GM12878 (cell line): Measurements from ENCODE around the gene TXNRD1. TPM values are rescaled to one million over a fixed set of nuclear protein-coding genes. Genes with fewer than 3 reads are reported as not detected.

ENCODE experiments used
- ASH2L ChIP-seq: fragments of 300-600, 200-600 bp; sonication (generic); IDR thresholded peaks from 2 replicates; pipeline ENCODE4 v1.6.1; 2017; ENCODE audit warnings: low read depth, mild to moderate bottlenecking, borderline replicate concordance
- E2F8 ChIP-seq: fragments of 450-650 bp; IDR thresholded peaks from 2 replicates; pipeline ENCODE4 v1.6.1; 2018; ENCODE audit warnings: mild to moderate bottlenecking, low read depth, moderate library complexity; ENCODE audit not compliant: partially characterized antibody
- MEF2A ChIP-seq: IDR thresholded peaks from 2 replicates; pipeline ENCODE4 v1.6.1; 2011; ENCODE audit warnings: low read depth, mild to moderate bottlenecking, low read length, moderate library complexity; ENCODE audit not compliant: insufficient read depth
- MXI1 ChIP-seq: fragments of 150-350 bp; IDR thresholded peaks from 2 replicates; pipeline ENCODE4 v1.6.1; 2011; ENCODE audit warnings: low read depth, mild to moderate bottlenecking, inconsistent platforms, low read length, improper control_type of control experiment
- NFXL1 ChIP-seq: fragments of 450-650 bp; IDR thresholded peaks from 2 replicates; pipeline ENCODE4 v1.6.1; 2017; ENCODE audit warnings: antibody characterized with exemption, mild to moderate bottlenecking, borderline replicate concordance
- NFYA ChIP-seq: IDR thresholded peaks from 2 replicates; pipeline ENCODE4 v1.6.1; 2011; ENCODE audit warnings: low read depth, mild to moderate bottlenecking, low read length, improper control_type of control experiment, borderline replicate concordance
- NR2C1 ChIP-seq: fragments of 450-650 bp; IDR thresholded peaks from 2 replicates; pipeline ENCODE4 v1.6.1; 2017; ENCODE audit warnings: antibody characterized with exemption, mild to moderate bottlenecking, moderate library complexity
- POLR2AphosphoS2 ChIP-seq: IDR thresholded peaks from 2 replicates; pipeline ENCODE4 v1.6.1; 2011; ENCODE audit warnings: low read depth, mild to moderate bottlenecking, low read length, improper control_type of control experiment, moderate library complexity
- RELA ChIP-seq: fragments of 450-650 bp; IDR thresholded peaks from 2 replicates; pipeline ENCODE4 v1.8.0; 2014; ENCODE audit warnings: borderline replicate concordance; ENCODE audit not compliant: partially characterized antibody
- RUNX3 ChIP-seq: IDR thresholded peaks from 2 replicates; pipeline ENCODE4 v1.6.1; 2012; ENCODE audit warnings: low read length, inconsistent platforms
- SKIL ChIP-seq: fragments of 450-650 bp; IDR thresholded peaks from 2 replicates; pipeline ENCODE4 v1.6.1; 2017; ENCODE audit warnings: mild to moderate bottlenecking, low read depth, inconsistent platforms; ENCODE audit not compliant: poor library complexity, severe bottlenecking
- TARDBP ChIP-seq: IDR thresholded peaks from 2 replicates; pipeline ENCODE4 v1.6.1; 2016; ENCODE audit warnings: borderline replicate concordance
- YBX1 ChIP-seq: fragments of 450-650 bp; IDR thresholded peaks from 2 replicates; pipeline ENCODE4 v1.6.1; 2016; ENCODE audit warnings: antibody characterized with exemption
- YY1 ChIP-seq: IDR thresholded peaks from 2 replicates; pipeline ENCODE4 v1.6.1; 2011; ENCODE audit warnings: low read depth, mild to moderate bottlenecking, low read length
- ZNF384 ChIP-seq: IDR thresholded peaks from 2 replicates; pipeline ENCODE4 v1.6.1; 2012; ENCODE audit warnings: low read depth, mild to moderate bottlenecking, low read length, improper control_type of control experiment, borderline replicate concordance
- polyA plus RNA-seq, 11 experiments: library from polyadenylated mRNA; depleted of rRNA in 4 of 11; unstranded in 6 of 11; stranded (reverse) in 5 of 11; fragments of >200 nt; fragmentation: Nextera tagmentation in 4 of 11; fragmentation: Illumina TruSeq in 1 of 11; extraction: Ambion mirVana in 4 of 11; extraction: Trizol in 1 of 11; gene quantifications; 1 replicate in 1 of 11; 2 replicates in 10 of 11; pipeline versions ENCODE4 v1.2.1 to v1.2.3, GENCODE V29; 2011 to 2016; ENCODE audit warnings: inconsistent platforms in 2 of 11, missing spikeins in 2 of 11, low read depth in 1 of 11
- total RNA-seq, 4 experiments: library from RNA; depleted of rRNA in 3 of 4; stranded (reverse); fragments of >200 nt in 3 of 4; fragmentation: Illumina TruSeq in 1 of 4; extraction: Trizol in 1 of 4; gene quantifications; 2 replicates each; pipeline versions ENCODE4 v1.2.1 to v1.2.3, GENCODE V29; 2013 to 2021
- TF ChIP-seq, protein P1 (sequence below): IDR thresholded peaks from 2 replicates; pipeline ENCODE4 v1.6.1; 2012; ENCODE audit warnings: mild to moderate bottlenecking, low read depth, low read length
- TF ChIP-seq, protein P2 (sequence below): fragments of 450-650 bp; IDR thresholded peaks from 2 replicates; pipeline ENCODE4 v1.6.1; 2017; ENCODE audit warnings: mild to moderate bottlenecking, moderate library complexity

The TXNRD1 gene
- total and polyA plus RNA-seq, 10 of the 15 experiments (the other 5 are each of a cell fraction or from before 2014, with no cell fraction given), result 52.6 to 84.6 (median 67.8) TPM

- no peak for TF ChIP-seq ASH2L
- no peak for TF ChIP-seq NFYA
- peak; percentile 70; the same call in 1 of the 2 replicates for TF ChIP-seq MXI1
- no peak for TF ChIP-seq TARDBP
- TF ChIP-seq ZNF384, result no peak
- TF ChIP-seq E2F8, result no peak
- TF ChIP-seq POLR2AphosphoS2, result no peak
- peak; percentile 62; the same call in 1 of the 2 replicates for TF ChIP-seq YY1
- no peak for TF ChIP-seq SKIL
- TF ChIP-seq, protein P1, sequence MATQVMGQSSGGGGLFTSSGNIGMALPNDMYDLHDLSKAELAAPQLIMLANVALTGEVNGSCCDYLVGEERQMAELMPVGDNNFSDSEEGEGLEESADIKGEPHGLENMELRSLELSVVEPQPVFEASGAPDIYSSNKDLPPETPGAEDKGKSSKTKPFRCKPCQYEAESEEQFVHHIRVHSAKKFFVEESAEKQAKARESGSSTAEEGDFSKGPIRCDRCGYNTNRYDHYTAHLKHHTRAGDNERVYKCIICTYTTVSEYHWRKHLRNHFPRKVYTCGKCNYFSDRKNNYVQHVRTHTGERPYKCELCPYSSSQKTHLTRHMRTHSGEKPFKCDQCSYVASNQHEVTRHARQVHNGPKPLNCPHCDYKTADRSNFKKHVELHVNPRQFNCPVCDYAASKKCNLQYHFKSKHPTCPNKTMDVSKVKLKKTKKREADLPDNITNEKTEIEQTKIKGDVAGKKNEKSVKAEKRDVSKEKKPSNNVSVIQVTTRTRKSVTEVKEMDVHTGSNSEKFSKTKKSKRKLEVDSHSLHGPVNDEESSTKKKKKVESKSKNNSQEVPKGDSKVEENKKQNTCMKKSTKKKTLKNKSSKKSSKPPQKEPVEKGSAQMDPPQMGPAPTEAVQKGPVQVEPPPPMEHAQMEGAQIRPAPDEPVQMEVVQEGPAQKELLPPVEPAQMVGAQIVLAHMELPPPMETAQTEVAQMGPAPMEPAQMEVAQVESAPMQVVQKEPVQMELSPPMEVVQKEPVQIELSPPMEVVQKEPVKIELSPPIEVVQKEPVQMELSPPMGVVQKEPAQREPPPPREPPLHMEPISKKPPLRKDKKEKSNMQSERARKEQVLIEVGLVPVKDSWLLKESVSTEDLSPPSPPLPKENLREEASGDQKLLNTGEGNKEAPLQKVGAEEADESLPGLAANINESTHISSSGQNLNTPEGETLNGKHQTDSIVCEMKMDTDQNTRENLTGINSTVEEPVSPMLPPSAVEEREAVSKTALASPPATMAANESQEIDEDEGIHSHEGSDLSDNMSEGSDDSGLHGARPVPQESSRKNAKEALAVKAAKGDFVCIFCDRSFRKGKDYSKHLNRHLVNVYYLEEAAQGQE, result no peak
- TF ChIP-seq, protein P2, sequence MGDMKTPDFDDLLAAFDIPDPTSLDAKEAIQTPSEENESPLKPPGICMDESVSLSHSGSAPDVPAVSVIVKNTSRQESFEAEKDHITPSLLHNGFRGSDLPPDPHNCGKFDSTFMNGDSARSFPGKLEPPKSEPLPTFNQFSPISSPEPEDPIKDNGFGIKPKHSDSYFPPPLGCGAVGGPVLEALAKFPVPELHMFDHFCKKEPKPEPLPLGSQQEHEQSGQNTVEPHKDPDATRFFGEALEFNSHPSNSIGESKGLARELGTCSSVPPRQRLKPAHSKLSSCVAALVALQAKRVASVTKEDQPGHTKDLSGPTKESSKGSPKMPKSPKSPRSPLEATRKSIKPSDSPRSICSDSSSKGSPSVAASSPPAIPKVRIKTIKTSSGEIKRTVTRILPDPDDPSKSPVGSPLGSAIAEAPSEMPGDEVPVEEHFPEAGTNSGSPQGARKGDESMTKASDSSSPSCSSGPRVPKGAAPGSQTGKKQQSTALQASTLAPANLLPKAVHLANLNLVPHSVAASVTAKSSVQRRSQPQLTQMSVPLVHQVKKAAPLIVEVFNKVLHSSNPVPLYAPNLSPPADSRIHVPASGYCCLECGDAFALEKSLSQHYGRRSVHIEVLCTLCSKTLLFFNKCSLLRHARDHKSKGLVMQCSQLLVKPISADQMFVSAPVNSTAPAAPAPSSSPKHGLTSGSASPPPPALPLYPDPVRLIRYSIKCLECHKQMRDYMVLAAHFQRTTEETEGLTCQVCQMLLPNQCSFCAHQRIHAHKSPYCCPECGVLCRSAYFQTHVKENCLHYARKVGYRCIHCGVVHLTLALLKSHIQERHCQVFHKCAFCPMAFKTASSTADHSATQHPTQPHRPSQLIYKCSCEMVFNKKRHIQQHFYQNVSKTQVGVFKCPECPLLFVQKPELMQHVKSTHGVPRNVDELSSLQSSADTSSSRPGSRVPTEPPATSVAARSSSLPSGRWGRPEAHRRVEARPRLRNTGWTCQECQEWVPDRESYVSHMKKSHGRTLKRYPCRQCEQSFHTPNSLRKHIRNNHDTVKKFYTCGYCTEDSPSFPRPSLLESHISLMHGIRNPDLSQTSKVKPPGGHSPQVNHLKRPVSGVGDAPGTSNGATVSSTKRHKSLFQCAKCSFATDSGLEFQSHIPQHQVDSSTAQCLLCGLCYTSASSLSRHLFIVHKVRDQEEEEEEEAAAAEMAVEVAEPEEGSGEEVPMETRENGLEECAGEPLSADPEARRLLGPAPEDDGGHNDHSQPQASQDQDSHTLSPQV, result no peak
- no peak for TF ChIP-seq MEF2A
- TF ChIP-seq RELA, result no peak
- TF ChIP-seq NFXL1, result no peak
- TF ChIP-seq YBX1, result no peak
- peak; percentile 9; the same call in 1 of the 2 replicates for TF ChIP-seq RUNX3
- no peak for TF ChIP-seq NR2C1
Measured at GRCh38 chr12:104303538-104304151, 88.1 kb downstream of the TXNRD1 start, which contains the start of gene EID3 (continued).
